ENCODE results near the gene PLEKHA5. TPM values are rescaled to one million over a fixed set of nuclear protein-coding genes. Genes with fewer than 3 reads are reported as not detected.
A peak's percentile ranks its signal among the peaks of the same experiment; 100 is the strongest.

Gene PLEKHA5
- total and polyA plus RNA-seq, 2 of the 4 experiments (the other 2 are of a cell fraction): 5.3 to 12.2 TPM

- CTCF ChIA-PET: interaction anchor here (1.3 kb wide), 1 partner anchor 28 kb away, joined by 5 read pairs; no protein-coding TSS in a partner anchor
- dilution Hi-C loops (cut with HindIII; ENCODE audit: low sequenced_read_pairs, unreplicated experiment): no loop called here
- WGBS, 2 experiments (ENCODE audit: extremely low coverage in 2 of 2, insufficient read length in 1 of 2): no CpG with 5 or more reads among the region's 1 CpG
Observed at GRCh38 chr12:19227880-19228210, 98.3 kb downstream of the PLEKHA5 start.

More at GRCh38 chr12:19227880-19228210, 98.3 kb downstream of the PLEKHA5 start:
- H2AK9ac ChIP-seq (replicated peaks; ENCODE audit: low read depth, low read length, poor library complexity): no peak overlapping the region
- ATAC-seq (ENCODE audit: low read depth) (no peak), DNase-seq (no peak)
- peaks cover 5% of the 10 kb centered on the region; the same call in 1 of the 2 replicates for H3K9me1 ChIP-seq (ENCODE audit: insufficient read depth, low read length)
- no peak overlapping the region for H3K9ac ChIP-seq (ENCODE audit: low read depth, low read length)
- H3K56ac ChIP-seq (ENCODE audit: extremely low read depth, insufficient read depth, low read length): no peak overlapping the region
- 0 out of 2 replicates have a peak, but pooled peaks cover 2% of the 10 kb centered on the region for H3K36me3 ChIP-seq (ENCODE audit: control insufficient read depth, insufficient read depth, low read length)
- in situ Hi-C loops (cut with MboI; ENCODE audit: low sequenced_read_pairs) (no loop called here), intact Hi-C loops (cut with micrococcal nuclease) (no loop called here)
- no peak overlapping the region for H3K14ac ChIP-seq (replicated peaks; ENCODE audit: low read depth, low read length)
- 0 out of 2 replicates have a peak overlapping the region, but pooled peaks have one; percentile 32 for H3K4me2 ChIP-seq (ENCODE audit: low read depth, low read length)
- H2AK5ac ChIP-seq (ENCODE audit: low read depth, low read length): no peak overlapping the region
- H3K4me1 ChIP-seq (ENCODE audit: control insufficient read depth, insufficient read depth, low read length): peaks cover 5% of the 10 kb centered on the region
- no peak overlapping the region for H2BK120ac ChIP-seq (ENCODE audit: low read depth, low read length)
- peaks cover 12 to 13% of the 10 kb centered on the region in 2 experiments for H3K79me1 ChIP-seq (ENCODE audit: low read depth in 1 of 2, low read length in 2 of 2)
- peaks cover 2% of the 10 kb centered on the region; the same call in 1 of the 2 replicates for H3K9me3 ChIP-seq (ENCODE audit: control insufficient read depth, insufficient read depth, low read length)
- H3K27me3 ChIP-seq (ENCODE audit: control insufficient read depth, insufficient read depth, low read length): no peaks in the 10 kb centered on the region
- POLR2A ChIA-PET (ENCODE audit: unreplicated experiment): no interaction called here
- no peak overlapping the region for H4K8ac ChIP-seq (ENCODE audit: low read depth in 2 of 2, low read length in 2 of 2)
- H4K20me1 ChIP-seq (ENCODE audit: insufficient read depth, low read length): peaks cover 3% of the 10 kb centered on the region; the same call in 1 of the 2 replicates
- no peak overlapping the region for H3K4ac ChIP-seq (ENCODE audit: low read depth, low read length)
- H2AFZ ChIP-seq (replicated peaks; ENCODE audit: low read length, poor library complexity): no peak overlapping the region
- no peak overlapping the region for H2BK20ac ChIP-seq (ENCODE audit: low read depth, low read length)
- TF ChIP-seq CHD1 (IDR thresholded peaks at IDR 0.05; ENCODE audit: low read depth, low read length) (no peak), USF2 (IDR thresholded peaks at IDR 0.05; ENCODE audit: low read depth, low read length) (no peak), MAZ (IDR thresholded peaks at IDR 0.05; ENCODE audit: borderline replicate concordance, low read depth, low read length) (no peak), BHLHE40 (IDR thresholded peaks at IDR 0.05; ENCODE audit: low read depth, low read length) (no peak), MXI1 (IDR thresholded peaks at IDR 0.05; ENCODE audit: borderline replicate concordance, low read depth, low read length) (no peak), CTCF (conservative IDR thresholded peaks at IDR 0.05; ENCODE audit: low read depth, low read length) (no peak), RAD21 (IDR thresholded peaks at IDR 0.05; ENCODE audit: low read length) (no peak), FOS (IDR thresholded peaks at IDR 0.05; ENCODE audit: low read depth, low read length) (no peak), CEBPB (IDR thresholded peaks at IDR 0.05; ENCODE audit: low read depth, low read length) (no peak), RCOR1 (IDR thresholded peaks at IDR 0.05; ENCODE audit: insufficient replicate concordance, low read length) (no peak), ELK1 (IDR thresholded peaks at IDR 0.05; ENCODE audit: borderline replicate concordance, low read depth, low read length) (no peak), MAFK (IDR thresholded peaks at IDR 0.05; ENCODE audit: low read depth, low read length) (no peak), NFE2L2 (IDR thresholded peaks at IDR 0.05; ENCODE audit: low read depth, low read length) (no peak), POLR2A (IDR thresholded peaks at IDR 0.05; ENCODE audit: low read depth, low read length) (no peak), SMC3 (IDR thresholded peaks at IDR 0.05; ENCODE audit: low read depth, low read length) (no peak)
- no peak overlapping the region for H3K23ac ChIP-seq (ENCODE audit: low read depth, low read length)
- H4K91ac ChIP-seq (ENCODE audit: insufficient read depth, low read depth, low read length): no peak overlapping the region
- no peak overlapping the region for H3K4me3 ChIP-seq (ENCODE audit: insufficient read depth, low read depth, low read length)
- no TSS peak for BruUV-seq (replicated peaks)
- H2BK5ac ChIP-seq (ENCODE audit: low read depth, low read length, poor library complexity, severe bottlenecking): no peak overlapping the region
- H3K27ac ChIP-seq (ENCODE audit: insufficient read depth, low read length): no peak overlapping the region
- H4K5ac ChIP-seq (ENCODE audit: low read depth, low read length): no peak overlapping the region; the same call in 1 of the 2 replicates
- no peak overlapping the region for H2BK15ac ChIP-seq (ENCODE audit: low read depth, low read length)
- no peak overlapping the region for H3K18ac ChIP-seq (ENCODE audit: low read depth, low read length)

Data from IMR-90 (cell line).